NCI-H2081 treated with DMSO at 0.1 percent for 48 hours (cell line): Measurements from ENCODE around the gene DTX3.
"Not testable (repeated sequence)": the region's sequence is repeated elsewhere in the genome, so short reads cannot be mapped to it uniquely, and the experiment has no call there.

Source experiments
- DNase-seq: peaks from one replicate; lab custom pipeline; 2025; lab: John Stamatoyannopoulos, UW

DTX3 gene

GRCh38 chr12:57632073-57632957 lies 27.7 kb downstream of the DTX3 start:
- DNase-seq = no peak

DNA sequence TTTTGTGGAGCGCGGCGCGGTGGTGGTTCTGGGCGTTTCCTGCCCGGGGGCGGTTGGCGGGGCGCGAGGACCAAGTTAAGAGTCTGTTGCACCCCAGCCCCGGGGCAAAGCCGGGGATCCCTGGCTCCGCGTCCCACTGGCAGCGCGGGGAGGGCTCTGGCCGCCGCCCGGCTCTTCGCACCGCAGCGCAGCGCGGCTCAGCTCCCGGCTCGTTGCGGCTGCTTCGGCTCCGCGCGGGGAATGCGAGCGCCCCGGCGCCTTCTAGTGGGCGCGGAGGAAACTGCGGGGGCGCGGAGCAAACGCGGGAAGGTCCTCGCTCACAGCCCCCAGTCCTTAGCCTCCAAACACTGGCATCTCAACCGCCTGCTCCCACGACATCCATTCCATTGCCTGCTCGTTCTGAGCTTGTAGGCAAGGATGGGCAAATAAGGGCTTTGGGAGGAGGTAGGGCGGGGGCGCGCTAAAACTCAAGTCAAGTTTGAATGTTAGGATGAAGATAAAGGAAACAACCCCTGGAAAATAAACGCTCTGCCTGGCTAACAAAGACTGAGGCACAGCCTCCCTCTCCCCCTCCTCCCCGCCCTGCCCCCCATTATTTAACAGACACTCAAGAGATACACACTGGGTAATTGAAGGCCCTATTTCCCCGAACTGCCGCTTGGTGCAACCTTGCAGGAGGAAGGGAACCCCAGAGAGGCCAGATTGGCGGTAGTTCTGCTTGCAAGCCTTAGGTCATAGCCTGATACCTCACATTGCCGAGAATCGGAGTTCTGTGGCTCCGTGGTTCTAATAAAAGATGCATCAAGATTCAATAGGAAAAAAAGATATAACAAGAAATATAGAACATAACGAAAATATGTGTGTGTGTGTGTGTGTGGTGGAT lies 28.6 kb downstream of the DTX3 start, which contains the start of gene B4GALNT1:
Gene B4GALNT1 (minus strand): TSS at position 244 of the 883 bp plus-strand sequence. CDS start 1,069 bp downstream, outside the sequence.
- DNase-seq = no peak

- not testable (repeated sequence) for DNase-seq
Measured at GRCh38 chr12:57636731-57637130, 32.1 kb downstream of the DTX3 start.

DNA sequence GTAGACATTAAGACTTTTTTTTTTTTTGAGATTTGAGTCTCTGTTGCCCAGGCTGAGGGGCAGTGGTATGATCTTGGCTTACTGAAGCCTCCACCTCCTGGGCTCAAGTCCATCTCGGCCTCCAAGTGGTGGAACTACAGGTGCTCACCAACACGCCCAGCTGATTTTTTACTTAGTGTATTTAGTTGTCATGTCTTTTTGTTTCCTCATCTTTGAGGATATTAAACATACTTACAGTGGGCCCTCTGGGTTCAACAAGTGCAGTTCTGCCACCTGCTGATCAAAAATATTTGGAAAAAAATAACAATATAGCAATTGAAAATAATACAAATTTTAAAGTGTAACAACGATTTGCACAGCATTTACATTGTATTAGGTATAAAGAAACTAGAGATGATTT lies 32.7 kb downstream of the DTX3 start:
- no peak for DNase-seq

GRCh38 chr12:57638096-57638495 lies 33.5 kb downstream of the DTX3 start:
- no peak for DNase-seq

DNA sequence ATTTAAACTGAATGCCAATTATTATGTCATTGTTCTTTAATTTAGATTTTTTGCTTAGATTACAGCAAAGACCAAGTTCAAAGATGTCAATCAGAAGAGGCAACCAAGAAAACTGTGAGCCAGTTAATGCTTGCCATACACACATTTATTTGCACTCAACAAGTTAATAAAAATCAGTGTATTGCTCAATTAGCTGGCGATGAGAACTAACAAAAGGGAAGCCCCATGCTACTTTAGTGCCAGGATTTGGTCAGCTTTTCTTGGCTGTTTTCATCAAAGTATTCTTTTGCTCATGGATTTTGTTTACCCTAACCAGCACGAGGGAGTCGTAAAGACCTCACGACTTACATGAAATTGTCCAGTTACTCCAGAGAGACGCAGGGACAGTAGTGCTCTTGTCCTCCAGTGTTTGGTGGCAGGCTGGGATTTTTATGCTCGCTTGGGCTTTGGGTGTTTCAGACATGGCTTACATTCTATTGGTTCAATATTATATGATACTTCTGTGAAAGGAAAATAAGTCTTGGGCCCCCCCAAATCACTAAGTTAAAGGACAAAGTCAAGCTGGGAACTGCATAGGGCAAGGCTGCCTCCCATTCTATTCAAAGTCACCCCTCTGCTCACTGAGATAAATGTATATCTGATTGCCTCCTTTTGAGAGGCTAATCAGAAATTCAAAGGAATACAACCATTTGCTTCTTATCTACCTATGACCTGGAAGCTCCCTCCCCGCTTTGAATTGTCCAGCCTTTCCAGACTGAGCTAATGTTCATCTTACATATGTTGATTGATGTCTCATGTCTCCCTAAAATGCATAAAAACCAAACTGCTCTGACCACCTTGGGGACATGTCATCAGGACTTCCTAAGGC lies 35.8 kb downstream of the DTX3 start:
- no peak for DNase-seq

DNA sequence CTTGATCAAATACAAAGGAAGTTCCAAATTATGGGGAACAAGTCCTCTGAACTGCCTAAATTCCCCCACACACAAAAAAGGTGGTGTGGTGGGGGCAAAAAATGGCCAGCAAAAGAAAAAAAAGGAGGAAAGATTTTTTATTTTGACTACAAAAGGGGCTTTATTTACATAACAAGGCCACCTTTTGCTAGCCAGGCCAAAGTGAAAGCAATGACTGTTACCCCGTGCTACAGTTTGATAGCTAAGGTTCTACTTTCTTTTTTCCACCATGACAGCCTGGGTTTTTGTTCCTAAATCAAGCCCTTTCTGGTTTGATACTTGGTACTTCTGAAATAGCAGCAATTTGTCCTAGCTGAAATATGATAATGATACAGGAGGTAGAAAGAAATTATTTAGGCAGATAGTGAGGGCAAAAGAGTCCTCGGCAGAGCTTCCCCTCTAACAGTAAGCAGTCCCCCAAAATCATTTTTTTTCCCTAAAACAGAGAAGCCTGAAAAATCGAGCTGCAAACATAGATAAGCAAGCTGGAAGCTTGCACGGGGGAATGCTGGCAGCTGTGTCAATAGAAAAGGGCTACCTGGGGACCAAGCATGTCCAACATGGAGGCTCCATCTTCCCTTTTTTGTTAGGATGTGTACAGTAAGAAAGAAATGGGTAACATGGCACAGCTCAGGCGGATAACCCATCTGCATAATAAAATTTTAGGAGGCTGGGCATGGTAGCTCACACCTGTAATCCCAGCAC lies 37.2 kb downstream of the DTX3 start:
- no peak for DNase-seq

GRCh38 chr12:57645990-57646658 lies 41.5 kb downstream of the DTX3 start:
- not testable (repeated sequence) for DNase-seq

GRCh38 chr12:57646659-57647049 lies 42.0 kb downstream of the DTX3 start:
- DNase-seq = not testable (repeated sequence)

DNA sequence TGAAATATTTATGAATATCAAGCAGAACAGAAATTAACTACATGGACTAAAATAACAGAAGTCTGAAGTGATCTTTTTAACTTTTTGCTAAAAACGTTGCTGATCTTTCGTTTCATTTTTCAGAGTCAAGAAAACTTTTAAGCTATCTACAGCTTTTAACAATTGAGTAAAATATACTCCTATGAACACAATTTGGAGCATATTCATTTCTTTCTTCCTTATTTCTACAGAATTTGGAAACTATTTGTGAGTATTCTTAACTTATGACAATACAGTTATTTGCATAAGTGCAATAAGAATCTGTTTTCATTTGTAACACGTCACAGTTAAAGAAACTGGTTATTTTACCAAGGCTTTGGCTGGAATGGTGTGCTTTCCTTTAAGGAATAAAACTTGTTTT lies 49.4 kb downstream of the DTX3 start:
- DNase-seq = no peak

DNA sequence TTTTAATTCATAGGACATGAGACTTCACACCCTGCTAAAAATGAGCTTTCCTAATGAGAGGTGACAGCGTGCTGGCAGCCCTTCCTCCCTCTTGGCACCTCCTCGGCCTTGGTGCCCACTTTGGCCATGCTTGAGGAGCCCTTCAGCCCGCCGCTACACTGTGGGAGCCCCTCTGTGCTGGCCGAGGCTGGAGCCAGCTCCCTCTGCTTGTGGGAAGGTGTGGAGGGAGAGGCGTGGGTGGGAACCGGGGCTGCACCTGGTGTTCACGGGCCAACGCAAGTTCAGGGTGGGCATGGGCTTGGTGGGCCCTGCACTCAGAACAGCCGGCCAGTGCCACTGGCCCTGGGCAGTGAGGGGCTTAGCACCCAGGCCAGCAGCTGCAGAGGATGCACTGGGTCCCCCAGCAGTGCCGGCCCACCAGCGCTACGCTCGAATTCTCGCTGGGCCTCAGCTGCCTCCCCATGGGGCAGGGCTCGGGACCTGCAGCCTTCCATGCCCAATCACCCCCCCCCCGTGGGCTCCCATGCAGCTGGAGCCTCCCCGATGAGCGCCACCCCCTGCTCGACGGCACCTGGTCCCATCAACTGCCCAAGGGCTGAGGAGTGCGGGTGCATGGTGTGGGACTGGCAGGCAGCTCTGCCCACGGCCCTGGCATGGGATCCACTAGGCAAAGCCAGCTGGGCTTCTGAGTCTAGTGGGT lies 51.1 kb downstream of the DTX3 start:
- DNase-seq = no peak

DNA sequence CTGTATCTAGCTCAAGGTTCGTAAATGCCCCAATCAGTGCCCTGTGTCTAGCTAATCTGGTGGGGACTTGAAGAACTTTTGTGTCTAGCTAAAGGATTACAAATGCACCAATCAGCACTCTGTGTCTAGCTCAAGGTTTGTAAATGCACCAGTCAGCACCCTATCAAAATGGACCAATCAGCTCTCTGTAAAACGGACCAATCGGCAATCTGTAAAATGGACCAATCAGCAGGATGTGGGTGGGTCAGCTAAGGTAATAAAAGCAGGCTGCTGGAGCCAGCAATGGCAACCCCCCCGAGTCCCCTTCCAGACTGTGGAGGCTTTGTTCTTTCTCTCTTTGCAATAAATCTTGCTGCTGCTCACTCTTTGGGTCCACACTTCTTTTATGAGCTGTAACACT lies 51.8 kb downstream of the DTX3 start:
- DNase-seq = not testable (repeated sequence)

- DNase-seq = no peak
Measured at GRCh38 chr12:57657744-57658143, 53.1 kb downstream of the DTX3 start.

DNA sequence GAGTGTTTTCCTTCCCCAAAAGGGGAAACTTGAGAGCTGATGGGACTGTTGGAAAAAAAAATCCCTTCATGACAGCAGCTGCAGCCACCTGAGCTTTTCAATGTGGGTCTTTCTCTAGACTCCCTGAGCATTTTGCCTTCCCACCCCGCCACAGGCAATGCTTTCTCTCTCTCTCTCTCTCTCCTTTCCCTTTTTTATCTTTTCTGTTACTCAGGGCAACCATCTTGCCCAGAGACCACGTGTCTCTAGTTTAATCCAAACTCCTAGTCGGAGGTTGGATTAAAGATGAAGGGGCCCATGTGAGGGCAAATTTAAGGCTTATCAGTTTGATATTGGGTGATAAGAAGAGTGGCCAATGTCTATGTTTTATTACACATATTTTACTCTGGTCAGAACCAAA lies 54.3 kb downstream of the DTX3 start:
- DNase-seq = no peak
